ENCODE data around the gene FNBP1L. TPM values are rescaled to one million over a fixed set of nuclear protein-coding genes. Genes with fewer than 3 reads are reported as not detected.
A peak's percentile ranks its signal among the peaks of the same experiment; 100 is the strongest.

Gene FNBP1L
- total RNA-seq, 1 experiment from 2014 or later, result 119 TPM

DNA sequence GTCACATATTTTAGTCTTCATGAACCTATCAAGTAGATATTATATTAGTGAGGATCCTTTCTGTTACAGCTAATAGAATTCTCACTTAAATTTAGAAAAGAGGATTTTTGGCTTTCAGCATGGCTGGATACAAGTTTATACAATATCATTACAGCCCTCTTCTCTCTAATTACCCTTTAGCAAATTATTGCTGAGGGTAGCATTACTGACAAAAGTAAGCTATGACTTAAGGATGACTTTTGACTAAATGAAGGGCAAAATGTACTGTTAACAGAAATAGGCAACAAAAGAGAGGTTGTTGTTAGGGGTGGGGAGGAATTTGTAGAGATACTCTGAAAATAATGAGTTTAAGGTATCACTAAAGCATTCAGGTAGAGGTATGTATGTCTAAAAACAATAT lies 85.8 kb downstream of the FNBP1L start:
- Histone ChIP-seq H4K5ac (ENCODE audit: insufficient read length, low read depth, low read length) (no peak overlapping the region), H2BK5ac (ENCODE audit: insufficient read length, low read length) (no peak overlapping the region), H3K27me3 (ENCODE audit: insufficient read depth, low read length) (no peaks in the 10 kb centered on the region), H3K4me2 (ENCODE audit: insufficient read depth, insufficient read length, low read length) (no peak overlapping the region), H2AFZ (ENCODE audit: low read length) (no peak overlapping the region), H3K18ac (ENCODE audit: insufficient read length, low read depth, low read length) (no peak overlapping the region), H3K4me1 (ENCODE audit: insufficient read depth, low read length) (no peaks in the 10 kb centered on the region), H3K9ac (ENCODE audit: extremely low read depth, insufficient read length, low read length) (no peak overlapping the region), H3K27ac (ENCODE audit: insufficient read length, low read depth, low read length) (no peak overlapping the region), H2AK5ac (ENCODE audit: insufficient read length, low read length) (no peak overlapping the region), H3K9me3 (ENCODE audit: control insufficient read depth, low read depth, low read length) (no peaks in the 10 kb centered on the region), H3K23me2 (ENCODE audit: insufficient read length, low read depth, low read length, poor library complexity, severe bottlenecking) (no peaks in the 10 kb centered on the region), H3K23ac (ENCODE audit: insufficient read length, low read depth, low read length) (no peak overlapping the region), H3K56ac (ENCODE audit: insufficient read length, low read depth, low read length) (no peak overlapping the region), H4K8ac (replicated peaks; ENCODE audit: insufficient read length, low read depth, low read length) (no peak overlapping the region), H2BK120ac (ENCODE audit: low read depth, low read length, poor library complexity, severe bottlenecking) (no peak overlapping the region), H4K91ac (ENCODE audit: insufficient read length, low read depth, low read length) (no peak overlapping the region), H3T11ph (ENCODE audit: low read length) (no peak overlapping the region), H2BK20ac (ENCODE audit: low read depth, low read length, poor library complexity, severe bottlenecking) (no peak overlapping the region), H3K79me1 (ENCODE audit: insufficient read depth, low read depth, low read length, poor library complexity, severe bottlenecking) (no peaks in the 10 kb centered on the region), H3K14ac (ENCODE audit: insufficient read depth, low read length) (no peak overlapping the region), H3K4ac (ENCODE audit: low read depth, low read length) (no peak overlapping the region), H4K20me1 (ENCODE audit: control insufficient read depth, insufficient read depth, insufficient read length) (no peaks in the 10 kb centered on the region), H3K79me2 (ENCODE audit: insufficient read depth, low read length) (no peaks in the 10 kb centered on the region), H2BK12ac (ENCODE audit: insufficient read length, low read depth, low read length) (no peak overlapping the region), H2BK15ac (ENCODE audit: low read depth, low read length) (no peak overlapping the region)
- Mint-ChIP-seq H3K4me1 (0 out of 4 replicates have a peak, but pooled peaks cover 0 to 2% of the 10 kb centered on the region in 2 experiments), H3K27ac (peak overlapping the region in 1 of 3 experiments; percentile 50; a peak in 2 of 7 replicates), H3K36me3 (ENCODE audit: insufficient read depth in 1 of 3, low read depth in 3 of 3) (peaks cover 18 to 60% (median 59%) of the 10 kb centered on the region in 3 experiments), H3K27me3 (ENCODE audit: low read depth) (no peaks in the 10 kb centered on the region), H3K9me3 (no peaks in the 10 kb centered on the region), H3K4me3 (no peak overlapping the region)
- DNase-seq, result no peak
- TF ChIP-seq, protein P1, sequence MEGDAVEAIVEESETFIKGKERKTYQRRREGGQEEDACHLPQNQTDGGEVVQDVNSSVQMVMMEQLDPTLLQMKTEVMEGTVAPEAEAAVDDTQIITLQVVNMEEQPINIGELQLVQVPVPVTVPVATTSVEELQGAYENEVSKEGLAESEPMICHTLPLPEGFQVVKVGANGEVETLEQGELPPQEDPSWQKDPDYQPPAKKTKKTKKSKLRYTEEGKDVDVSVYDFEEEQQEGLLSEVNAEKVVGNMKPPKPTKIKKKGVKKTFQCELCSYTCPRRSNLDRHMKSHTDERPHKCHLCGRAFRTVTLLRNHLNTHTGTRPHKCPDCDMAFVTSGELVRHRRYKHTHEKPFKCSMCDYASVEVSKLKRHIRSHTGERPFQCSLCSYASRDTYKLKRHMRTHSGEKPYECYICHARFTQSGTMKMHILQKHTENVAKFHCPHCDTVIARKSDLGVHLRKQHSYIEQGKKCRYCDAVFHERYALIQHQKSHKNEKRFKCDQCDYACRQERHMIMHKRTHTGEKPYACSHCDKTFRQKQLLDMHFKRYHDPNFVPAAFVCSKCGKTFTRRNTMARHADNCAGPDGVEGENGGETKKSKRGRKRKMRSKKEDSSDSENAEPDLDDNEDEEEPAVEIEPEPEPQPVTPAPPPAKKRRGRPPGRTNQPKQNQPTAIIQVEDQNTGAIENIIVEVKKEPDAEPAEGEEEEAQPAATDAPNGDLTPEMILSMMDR (conservative IDR thresholded peaks at IDR 0.05), result no peak
